GM13976 (cell line): ENCODE measurements around the gene PRKG1.

ENCODE experiments used
- DNase-seq: peaks from one replicate; pipeline ENCODE4 v3.0.0; 2012; ENCODE audit warnings: low spot score
- CTCF ChIP-seq: IDR thresholded peaks from 2 replicates; pipeline ENCODE4 v1.5.1; 2012; ENCODE audit warnings: borderline replicate concordance, mild to moderate bottlenecking; ENCODE audit not compliant: insufficient read depth; ENCODE audit errors: extremely low read depth, missing control alignments, control extremely low read depth
- in situ Hi-C: fragments of 300-500 bp; cut with MboI; formaldehyde crosslinking; loops from one replicate; pipeline ENCODE4 v1.12.0; 2022; ENCODE audit warnings: low sequenced_read_pairs, mixed read lengths, inconsistent platforms; ENCODE audit not compliant: unreplicated experiment

The PRKG1 gene

GRCh38 chr10:52074505-52075026 lies 1000.3 kb downstream of the PRKG1 start:
- no peak for DNase-seq

GRCh38 chr10:52077814-52078213 lies 1003.5 kb downstream of the PRKG1 start:
- no peak for DNase-seq
- TF ChIP-seq CTCF: no peak
- in situ Hi-C loops: no loop called here

More at GRCh38 chr10:52074505-52075026, 1000.3 kb downstream of the PRKG1 start:
- in situ Hi-C loops: no loop called here
- no peak for TF ChIP-seq CTCF

- in situ Hi-C loops: no loop called here
- TF ChIP-seq CTCF: no peak
- no peak for DNase-seq
Observed at GRCh38 chr10:52078397-52078937, 1004.2 kb downstream of the PRKG1 start.

GRCh38 chr10:52082307-52082706 lies 1008.0 kb downstream of the PRKG1 start:
- in situ Hi-C loops: no loop called here
- DNase-seq: no peak
- no peak for TF ChIP-seq CTCF

GRCh38 chr10:52083422-52083821 lies 1009.1 kb downstream of the PRKG1 start:
- in situ Hi-C loops: no loop called here
- TF ChIP-seq CTCF: no peak
- no peak for DNase-seq

GRCh38 chr10:52092390-52092789 lies 1018.1 kb downstream of the PRKG1 start:
- in situ Hi-C loops: no loop called here
- no peak for TF ChIP-seq CTCF
- no peak for DNase-seq

- no peak for DNase-seq
- TF ChIP-seq CTCF: no peak
- in situ Hi-C loops: no loop called here
Observed at GRCh38 chr10:52098130-52098529, 1023.8 kb downstream of the PRKG1 start.
